ENCODE measurements around the gene PKD2.

The PKD2 gene

GRCh38 chr4:87978681-87979080 is 28.8 kb upstream of the PKD2 start:
- no peak for TF ChIP-seq CTCF (IDR thresholded peaks at IDR 0.05; ENCODE audit: low read depth, low read length)
- DNase-seq (ENCODE audit: low read depth in 2 of 2), result peak in 1 of 2 donors; percentile 43
- H3K4me3 ChIP-seq (replicated peaks in 1 of 2; ENCODE audit: low read depth in 2 of 2, low read length in 2 of 2), result no peak overlapping the region

- no peak for TF ChIP-seq CTCF (IDR thresholded peaks at IDR 0.05; ENCODE audit: low read depth, low read length)
- H3K4me3 ChIP-seq (replicated peaks in 1 of 2; ENCODE audit: low read depth in 2 of 2, low read length in 2 of 2), result no peak overlapping the region
- no peak for DNase-seq (ENCODE audit: low read depth in 2 of 2)
Measured at GRCh38 chr4:87979810-87980209, 27.6 kb upstream of the PKD2 start.

GRCh38 chr4:87981486-87981885 is 25.9 kb upstream of the PKD2 start:
- TF ChIP-seq CTCF (IDR thresholded peaks at IDR 0.05; ENCODE audit: low read depth, low read length), result no peak
- no peak for DNase-seq (ENCODE audit: low read depth in 2 of 2)
- H3K4me3 ChIP-seq (replicated peaks in 1 of 2; ENCODE audit: low read depth in 2 of 2, low read length in 2 of 2), result no peak overlapping the region

- no peak for DNase-seq (ENCODE audit: low read depth in 2 of 2)
- no peak for TF ChIP-seq CTCF (IDR thresholded peaks at IDR 0.05; ENCODE audit: low read depth, low read length)
- no peak overlapping the region for H3K4me3 ChIP-seq (replicated peaks in 1 of 2; ENCODE audit: low read depth in 2 of 2, low read length in 2 of 2)
Measured at GRCh38 chr4:87982036-87982435, 25.4 kb upstream of the PKD2 start.

DNA sequence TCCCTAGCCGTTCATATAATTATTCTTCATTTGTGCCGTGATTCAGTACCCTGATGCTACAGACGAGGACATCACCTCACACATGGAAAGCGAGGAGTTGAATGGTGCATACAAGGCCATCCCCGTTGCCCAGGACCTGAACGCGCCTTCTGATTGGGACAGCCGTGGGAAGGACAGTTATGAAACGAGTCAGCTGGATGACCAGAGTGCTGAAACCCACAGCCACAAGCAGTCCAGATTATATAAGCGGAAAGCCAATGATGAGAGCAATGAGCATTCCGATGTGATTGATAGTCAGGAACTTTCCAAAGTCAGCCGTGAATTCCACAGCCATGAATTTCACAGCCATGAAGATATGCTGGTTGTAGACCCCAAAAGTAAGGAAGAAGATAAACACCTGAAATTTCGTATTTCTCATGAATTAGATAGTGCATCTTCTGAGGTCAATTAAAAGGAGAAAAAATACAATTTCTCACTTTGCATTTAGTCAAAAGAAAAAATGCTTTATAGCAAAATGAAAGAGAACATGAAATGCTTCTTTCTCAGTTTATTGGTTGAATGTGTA is 24.9 kb upstream of the PKD2 start:
- no peak overlapping the region for H3K4me3 ChIP-seq (replicated peaks in 1 of 2; ENCODE audit: low read depth in 2 of 2, low read length in 2 of 2)
- no peak for TF ChIP-seq CTCF (IDR thresholded peaks at IDR 0.05; ENCODE audit: low read depth, low read length)
- peak; percentile 11 to 48 for DNase-seq (ENCODE audit: low read depth in 2 of 2)

- TF ChIP-seq CTCF (IDR thresholded peaks at IDR 0.05; ENCODE audit: low read depth, low read length), result no peak
- H3K4me3 ChIP-seq (replicated peaks in 1 of 2; ENCODE audit: low read depth in 2 of 2, low read length in 2 of 2), result no peak overlapping the region
- no peak for DNase-seq (ENCODE audit: low read depth in 2 of 2)
Measured at GRCh38 chr4:87983996-87984395, 23.4 kb upstream of the PKD2 start.
